ENCODE measurements around the gene CSAG2. TPM values are rescaled to one million over a fixed set of nuclear protein-coding genes. Genes with fewer than 3 reads are reported as not detected.
"Not testable (repeated sequence)": the region's sequence is repeated elsewhere in the genome, so short reads cannot be mapped to it uniquely, and the experiment has no call there.

The CSAG2 gene
- total and polyA plus RNA-seq, 3 experiments from 2014 or later, result not detected

DNA sequence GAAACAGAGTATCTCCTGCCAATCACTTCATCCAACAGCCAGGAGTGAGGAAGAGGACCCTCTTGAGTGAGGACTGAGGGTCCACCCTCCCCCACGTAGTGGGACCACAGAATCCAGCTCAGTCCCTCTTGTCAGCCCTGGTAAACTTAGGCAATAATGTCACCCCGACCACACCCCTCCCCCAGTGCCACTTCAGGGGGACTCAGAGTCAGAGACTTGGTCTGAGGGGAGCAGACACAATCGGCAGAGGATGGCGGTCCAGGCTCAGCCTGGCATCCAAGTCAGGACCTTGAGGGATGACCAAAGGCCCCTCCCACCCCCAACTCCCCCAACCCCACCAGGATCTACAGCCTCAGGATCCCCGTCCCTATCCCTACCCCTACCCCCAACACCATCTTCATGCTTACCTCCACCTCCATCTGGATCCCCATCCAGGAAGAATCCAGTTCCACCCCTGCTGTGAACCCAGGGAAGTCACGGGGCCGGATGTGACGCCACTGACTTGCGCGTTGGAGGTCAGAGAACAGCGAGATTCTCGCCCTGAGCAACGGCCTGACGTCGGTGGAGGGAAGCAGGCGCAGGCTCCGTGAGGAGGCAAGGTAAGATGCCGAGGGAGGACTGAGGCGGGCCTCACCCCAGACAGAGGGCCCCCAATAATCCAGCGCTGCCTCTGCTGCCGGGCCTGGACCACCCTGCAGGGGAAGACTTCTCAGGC lies 24.3 kb upstream of the CSAG2 start, which contains the start of the genes CSAG1 and MAGEA12:
Gene CSAG1, minus strand, starts transcription at position 461 of the 715 bp plus-strand sequence. CDS start 1,261 bp downstream, outside the sequence.
Gene MAGEA12, plus strand, starts transcription at position 497 of the 715 bp plus-strand sequence. CDS start 2,405 bp downstream, outside the sequence.
- Histone ChIP-seq H3K9me3 (ENCODE audit: low read length) (no peaks in the 10 kb centered on the region), H3K4me3 (ENCODE audit: low read length) (no peak within 1 kb of the TSS), H3K36me3 (ENCODE audit: insufficient read depth, low read length) (no peaks in the 10 kb centered on the region), H3K27ac (ENCODE audit: low read depth, low read length) (peak within 1 kb of the TSS; percentile 38), H3K27me3 (ENCODE audit: insufficient read depth, low read length, poor library complexity, severe bottlenecking) (no peaks in the 10 kb centered on the region), H3K4me1 (ENCODE audit: insufficient read depth, low read length) (no peaks in the 10 kb centered on the region)
- ChIA-PET POLR2A (no interaction called here), CTCF (no interaction called here)
- H3K9me3 Mint-ChIP-seq, result no peaks in the 10 kb centered on the region
- H3K27ac Mint-ChIP-seq, result no peak within 1 kb of the TSS
- no peak within 1 kb of the TSS for H3K4me3 Mint-ChIP-seq
- no peak for DNase-seq
- H3K27me3 Mint-ChIP-seq, result peaks cover 0 to 1% of the 10 kb centered on the region in 2 donors
- no peaks in the 10 kb centered on the region for H3K4me1 Mint-ChIP-seq
- no peaks in the 10 kb centered on the region for H3K36me3 Mint-ChIP-seq

DNA sequence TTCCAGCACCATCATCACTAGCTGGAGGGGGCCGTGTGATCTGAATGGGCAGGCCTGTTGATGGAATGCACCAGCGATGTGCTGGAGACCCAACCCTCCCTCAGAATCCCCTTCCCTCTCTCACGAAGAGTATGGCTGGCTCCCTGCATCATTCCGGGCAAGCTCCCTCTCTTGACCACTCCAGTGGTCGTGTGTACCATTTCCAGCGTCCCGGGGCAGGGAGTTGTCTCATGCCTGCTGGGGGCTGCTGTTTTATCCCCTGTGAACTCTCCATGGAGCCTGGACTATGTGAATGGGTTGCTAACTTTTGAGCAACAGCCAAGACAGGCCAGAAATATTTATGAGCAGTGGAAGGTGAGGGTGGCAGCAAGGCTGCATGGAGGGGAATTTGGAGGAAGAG lies 16.3 kb upstream of the CSAG2 start:
- peaks cover 1 to 7% of the 10 kb centered on the region in 2 donors for H3K27me3 Mint-ChIP-seq
- H3K4me1 Mint-ChIP-seq, result no peaks in the 10 kb centered on the region
- Histone ChIP-seq H3K27ac (ENCODE audit: low read depth, low read length) (no peak overlapping the region), H3K27me3 (ENCODE audit: insufficient read depth, low read length, poor library complexity, severe bottlenecking) (no peaks in the 10 kb centered on the region), H3K4me1 (ENCODE audit: insufficient read depth, low read length) (no peaks in the 10 kb centered on the region), H3K36me3 (ENCODE audit: insufficient read depth, low read length) (no peaks in the 10 kb centered on the region), H3K4me3 (ENCODE audit: low read length) (no peak overlapping the region), H3K9me3 (ENCODE audit: low read length) (no peaks in the 10 kb centered on the region)
- H3K27ac Mint-ChIP-seq, result no peak overlapping the region
- ChIA-PET CTCF (no interaction called here), POLR2A (no interaction called here)
- H3K9me3 Mint-ChIP-seq, result peaks cover 0 to 2% (median 0%) of the 10 kb centered on the region in 5 donors
- no peak for DNase-seq
- H3K4me3 Mint-ChIP-seq, result no peak overlapping the region
- no peaks in the 10 kb centered on the region for H3K36me3 Mint-ChIP-seq

DNA sequence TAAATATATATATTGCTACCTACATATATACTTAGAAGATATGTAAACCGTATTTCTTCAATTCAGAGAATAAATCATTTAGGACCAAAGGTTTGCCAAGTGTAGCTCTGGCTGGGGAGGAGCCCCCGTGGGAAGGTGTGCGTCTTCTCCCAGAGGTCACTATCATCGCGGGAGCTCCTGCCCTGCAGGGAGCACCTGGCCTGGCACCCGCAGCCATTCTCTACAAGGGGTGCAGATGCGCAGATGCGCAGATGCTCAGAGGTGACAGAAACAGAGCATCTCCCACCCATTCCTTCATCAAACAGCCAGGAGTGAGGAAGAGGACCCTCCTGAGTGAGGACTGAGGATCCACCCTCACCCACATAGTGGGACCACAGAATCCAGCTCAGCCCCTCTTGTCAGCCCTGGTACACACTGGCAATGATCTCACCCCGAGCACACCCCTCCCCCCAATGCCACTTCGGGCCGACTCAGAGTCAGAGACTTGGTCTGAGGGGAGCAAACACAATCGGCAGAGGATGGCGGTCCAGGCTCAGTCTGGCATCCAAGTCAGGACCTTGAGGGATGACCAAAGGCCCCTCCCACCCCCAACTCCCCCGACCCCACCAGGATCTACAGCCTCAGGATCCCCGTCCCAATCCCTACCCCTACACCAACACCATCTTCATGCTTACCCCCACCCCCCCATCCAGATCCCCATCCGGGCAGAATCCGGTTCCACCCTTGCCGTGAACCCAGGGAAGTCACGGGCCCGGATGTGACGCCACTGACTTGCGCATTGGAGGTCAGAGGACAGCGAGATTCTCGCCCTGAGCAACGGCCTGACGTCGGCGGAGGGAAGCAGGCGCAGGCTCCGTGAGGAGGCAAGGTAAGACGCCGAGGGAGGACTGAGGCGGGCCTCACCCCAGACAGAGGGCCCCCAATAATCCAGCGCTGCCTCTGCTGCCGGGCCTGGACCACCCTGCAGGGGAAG lies 5.0 kb upstream of the CSAG2 start, which contains the start of gene MAGEA2B:
Gene MAGEA2B, plus strand, starts transcription at position 814 of the 973 bp plus-strand sequence. CDS start 2,479 bp downstream, outside the sequence.
- H3K4me3 ChIP-seq (ENCODE audit: low read length); H3K4me1 Mint-ChIP-seq; H3K9me3 ChIP-seq (ENCODE audit: low read length); POLR2A ChIA-PET; H3K27ac Mint-ChIP-seq; H3K27me3 Mint-ChIP-seq; H3K27me3 ChIP-seq (ENCODE audit: insufficient read depth, low read length, poor library complexity, severe bottlenecking); H3K36me3 ChIP-seq (ENCODE audit: insufficient read depth, low read length); DNase-seq; H3K36me3 Mint-ChIP-seq; H3K9me3 Mint-ChIP-seq; H3K4me1 ChIP-seq (ENCODE audit: insufficient read depth, low read length); H3K27ac ChIP-seq (ENCODE audit: low read depth, low read length); CTCF ChIA-PET; H3K4me3 Mint-ChIP-seq: not testable (repeated sequence)

DNA sequence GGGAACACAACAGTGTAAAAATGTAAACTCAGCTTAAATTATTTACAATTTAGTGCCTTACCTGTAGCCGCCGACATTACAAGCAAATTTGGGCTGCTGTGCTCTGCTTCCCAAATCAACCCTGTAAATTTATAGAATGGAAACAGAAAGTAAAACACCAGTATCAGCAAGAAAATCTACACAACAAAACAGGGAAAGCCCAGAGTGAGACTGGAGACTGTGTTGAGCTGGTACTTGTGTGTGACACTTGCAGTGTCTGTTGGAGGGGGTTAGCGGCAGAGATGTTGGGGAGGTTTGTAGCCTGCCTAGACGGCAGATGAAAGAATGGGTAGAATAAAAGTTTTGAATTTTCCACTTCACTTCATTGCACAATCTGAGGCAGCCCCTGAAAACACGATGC lies 4.1 kb upstream of the CSAG2 start:
- H3K4me3 Mint-ChIP-seq; H3K9me3 Mint-ChIP-seq; H3K27ac ChIP-seq (ENCODE audit: low read depth, low read length); H3K4me1 ChIP-seq (ENCODE audit: insufficient read depth, low read length); H3K4me3 ChIP-seq (ENCODE audit: low read length); POLR2A ChIA-PET; DNase-seq; CTCF ChIA-PET; H3K27me3 Mint-ChIP-seq; H3K36me3 Mint-ChIP-seq; H3K27ac Mint-ChIP-seq; H3K9me3 ChIP-seq (ENCODE audit: low read length); H3K4me1 Mint-ChIP-seq; H3K36me3 ChIP-seq (ENCODE audit: insufficient read depth, low read length); H3K27me3 ChIP-seq (ENCODE audit: insufficient read depth, low read length, poor library complexity, severe bottlenecking): not testable (repeated sequence)

GRCh38 chrX:152706500-152706899 lies 2.6 kb downstream of the CSAG2 start:
- H3K9me3 ChIP-seq (ENCODE audit: low read length); H3K4me1 Mint-ChIP-seq; H3K36me3 Mint-ChIP-seq; POLR2A ChIA-PET; H3K4me3 Mint-ChIP-seq; H3K27ac Mint-ChIP-seq; H3K27me3 ChIP-seq (ENCODE audit: insufficient read depth, low read length, poor library complexity, severe bottlenecking); H3K36me3 ChIP-seq (ENCODE audit: insufficient read depth, low read length); H3K27me3 Mint-ChIP-seq; H3K9me3 Mint-ChIP-seq; H3K4me1 ChIP-seq (ENCODE audit: insufficient read depth, low read length); H3K27ac ChIP-seq (ENCODE audit: low read depth, low read length); DNase-seq; CTCF ChIA-PET; H3K4me3 ChIP-seq (ENCODE audit: low read length): not testable (repeated sequence)

DNA sequence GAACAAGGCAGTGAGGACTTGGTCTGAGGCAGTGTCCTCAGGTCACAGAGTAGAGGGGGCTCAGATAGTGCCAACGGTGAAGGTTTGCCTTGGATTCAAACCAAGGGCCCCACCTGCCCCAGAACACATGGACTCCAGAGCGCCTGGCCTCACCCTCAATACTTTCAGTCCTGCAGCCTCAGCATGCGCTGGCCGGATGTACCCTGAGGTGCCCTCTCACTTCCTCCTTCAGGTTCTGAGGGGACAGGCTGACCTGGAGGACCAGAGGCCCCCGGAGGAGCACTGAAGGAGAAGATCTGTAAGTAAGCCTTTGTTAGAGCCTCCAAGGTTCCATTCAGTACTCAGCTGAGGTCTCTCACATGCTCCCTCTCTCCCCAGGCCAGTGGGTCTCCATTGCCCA lies 8.7 kb downstream of the CSAG2 start:
- H3K9me3 Mint-ChIP-seq; H3K36me3 ChIP-seq (ENCODE audit: insufficient read depth, low read length); CTCF ChIA-PET; H3K27ac Mint-ChIP-seq; H3K4me3 Mint-ChIP-seq; H3K27me3 ChIP-seq (ENCODE audit: insufficient read depth, low read length, poor library complexity, severe bottlenecking); H3K9me3 ChIP-seq (ENCODE audit: low read length); POLR2A ChIA-PET; H3K36me3 Mint-ChIP-seq; H3K27me3 Mint-ChIP-seq; H3K4me1 Mint-ChIP-seq; H3K27ac ChIP-seq (ENCODE audit: low read depth, low read length); H3K4me3 ChIP-seq (ENCODE audit: low read length); H3K4me1 ChIP-seq (ENCODE audit: insufficient read depth, low read length): not testable (repeated sequence)
- DNase-seq, result peak in 1 of 5 donors; percentile 8

DNA sequence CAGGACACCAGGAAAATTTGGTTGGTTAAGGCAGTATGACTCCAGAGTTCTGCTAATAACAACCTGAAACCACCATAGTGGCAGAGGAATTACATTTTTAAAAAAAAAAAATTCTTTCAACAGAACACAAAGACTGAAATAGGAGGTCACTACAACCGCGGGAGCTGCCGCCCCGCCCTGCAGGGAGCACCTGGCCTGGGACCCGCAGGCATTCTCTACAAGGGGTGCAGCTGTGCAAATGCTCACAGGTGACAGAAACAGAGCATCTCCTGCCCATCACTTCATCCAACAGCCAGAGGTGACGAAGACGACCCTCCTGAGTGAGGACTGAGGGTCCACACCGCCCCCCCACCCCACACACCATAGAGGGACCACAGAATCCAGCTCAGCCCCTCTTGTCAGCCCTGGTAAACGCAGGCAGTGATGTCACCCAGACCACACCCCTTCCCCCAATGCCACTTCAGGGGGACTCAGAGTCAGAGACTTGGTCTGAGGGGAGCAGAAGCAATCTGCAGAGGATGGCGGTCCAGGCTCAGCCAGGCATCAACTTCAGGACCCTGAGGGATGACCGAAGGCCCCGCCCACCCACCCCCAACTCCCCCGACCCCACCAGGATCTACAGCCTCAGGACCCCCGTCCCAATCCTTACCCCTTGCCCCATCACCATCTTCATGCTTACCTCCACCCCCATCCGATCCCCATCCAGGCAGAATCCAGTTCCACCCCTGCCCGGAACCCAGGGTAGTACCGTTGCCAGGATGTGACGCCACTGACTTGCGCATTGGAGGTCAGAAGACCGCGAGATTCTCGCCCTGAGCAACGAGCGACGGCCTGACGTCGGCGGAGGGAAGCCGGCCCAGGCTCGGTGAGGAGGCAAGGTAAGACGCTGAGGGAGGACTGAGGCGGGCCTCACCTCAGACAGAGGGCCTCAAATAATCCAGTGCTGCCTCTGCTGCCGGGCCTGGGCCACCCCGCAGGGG lies 10.8 kb downstream of the CSAG2 start, which contains the start of gene MAGEA3:
Gene MAGEA3, plus strand, starts transcription at position 843 of the 980 bp plus-strand sequence. CDS start 2,039 bp downstream, outside the sequence.
- CTCF ChIA-PET; H3K4me3 ChIP-seq (ENCODE audit: low read length); H3K36me3 ChIP-seq (ENCODE audit: insufficient read depth, low read length); H3K9me3 ChIP-seq (ENCODE audit: low read length); DNase-seq; H3K4me1 ChIP-seq (ENCODE audit: insufficient read depth, low read length); H3K4me3 Mint-ChIP-seq; H3K27ac ChIP-seq (ENCODE audit: low read depth, low read length); H3K9me3 Mint-ChIP-seq; H3K4me1 Mint-ChIP-seq; H3K27me3 ChIP-seq (ENCODE audit: insufficient read depth, low read length, poor library complexity, severe bottlenecking); POLR2A ChIA-PET; H3K27ac Mint-ChIP-seq; H3K36me3 Mint-ChIP-seq; H3K27me3 Mint-ChIP-seq: not testable (repeated sequence)
